Measurements from ENCODE around the gene RINL.

Gene RINL

GRCh38 chr19:38911388-38912001 lies 33.4 kb upstream of the RINL start:
- Histone ChIP-seq H3K79me2 (ENCODE audit: control insufficient read depth, insufficient read depth, low read length, poor library complexity) (no peaks in the 10 kb centered on the region), H3K27ac (ENCODE audit: low read depth, low read length) (no peak overlapping the region), H3K27me3 (ENCODE audit: insufficient read depth, low read length) (no peaks in the 10 kb centered on the region), H3K4me2 (ENCODE audit: low read length) (no peak overlapping the region), H3K4me3 (ENCODE audit: low read depth, low read length) (no peak overlapping the region), H4K12ac (ENCODE audit: low read depth, low read length) (no peak overlapping the region), H3K36me3 (ENCODE audit: control insufficient read depth in 1 of 2, insufficient read depth in 2 of 2, low read length in 2 of 2) (peaks cover 17 to 19% of the 10 kb centered on the region in 2 experiments), H4K8ac (ENCODE audit: low read depth, low read length) (no peak overlapping the region), H2AK5ac (ENCODE audit: low read length) (no peak overlapping the region), H3K79me1 (ENCODE audit: low read length) (no peaks in the 10 kb centered on the region), H3K4ac (ENCODE audit: low read depth, low read length) (no peak overlapping the region), H2AFZ (ENCODE audit: insufficient read depth, low read length, poor library complexity) (no peak overlapping the region), H2BK12ac (ENCODE audit: low read length) (no peak overlapping the region), H2BK120ac (ENCODE audit: insufficient read depth, low read length, poor library complexity) (no peak overlapping the region), H3K23ac (ENCODE audit: low read length) (no peak overlapping the region), H4K91ac (ENCODE audit: low read depth, low read length) (no peak overlapping the region), H3K9ac (ENCODE audit: low read length) (no peak overlapping the region), H3K14ac (ENCODE audit: low read length) (no peak overlapping the region), H3K4me1 (ENCODE audit: control insufficient read depth in 1 of 2, insufficient read depth in 2 of 2, low read length in 2 of 2) (no peaks in the 10 kb centered on the region), H2BK5ac (ENCODE audit: low read depth, low read length, poor library complexity) (no peak overlapping the region), H3K9me3 (ENCODE audit: insufficient read depth, low read depth, low read length) (peaks cover 5% of the 10 kb centered on the region), H3K18ac (ENCODE audit: low read length) (no peak overlapping the region)
- no CpG with 5 or more reads among the region's 16 CpGs for WGBS (ENCODE audit: extremely low coverage, insufficient coverage, insufficient read length)
- DNase-seq: no peak

GRCh38 chr19:38910488-38910887 lies 32.4 kb upstream of the RINL start:
- Histone ChIP-seq H2AFZ (ENCODE audit: insufficient read depth, low read length, poor library complexity) (no peak overlapping the region), H4K8ac (ENCODE audit: low read depth, low read length) (no peak overlapping the region), H3K79me1 (ENCODE audit: low read length) (no peaks in the 10 kb centered on the region), H3K9me3 (ENCODE audit: insufficient read depth, low read depth, low read length) (peaks cover 5% of the 10 kb centered on the region), H3K4me3 (ENCODE audit: low read depth, low read length) (no peak overlapping the region), H2BK12ac (ENCODE audit: low read length) (no peak overlapping the region), H3K36me3 (ENCODE audit: control insufficient read depth in 1 of 2, insufficient read depth in 2 of 2, low read length in 2 of 2) (peaks cover 19 to 21% of the 10 kb centered on the region in 2 experiments), H3K4ac (ENCODE audit: low read depth, low read length) (no peak overlapping the region), H3K27me3 (ENCODE audit: insufficient read depth, low read length) (no peaks in the 10 kb centered on the region), H4K91ac (ENCODE audit: low read depth, low read length) (no peak overlapping the region), H3K4me2 (ENCODE audit: low read length) (no peak overlapping the region), H3K79me2 (ENCODE audit: control insufficient read depth, insufficient read depth, low read length, poor library complexity) (no peaks in the 10 kb centered on the region), H3K4me1 (ENCODE audit: control insufficient read depth in 1 of 2, insufficient read depth in 2 of 2, low read length in 2 of 2) (no peaks in the 10 kb centered on the region), H4K12ac (ENCODE audit: low read depth, low read length) (no peak overlapping the region), H3K18ac (ENCODE audit: low read length) (no peak overlapping the region), H3K27ac (ENCODE audit: low read depth, low read length) (no peak overlapping the region), H2BK5ac (ENCODE audit: low read depth, low read length, poor library complexity) (no peak overlapping the region), H3K9ac (ENCODE audit: low read length) (no peak overlapping the region), H3K23ac (ENCODE audit: low read length) (no peak overlapping the region), H2BK120ac (ENCODE audit: insufficient read depth, low read length, poor library complexity) (no peak overlapping the region), H3K14ac (ENCODE audit: low read length) (no peak overlapping the region), H2AK5ac (ENCODE audit: low read length) (no peak overlapping the region)
- DNase-seq: no peak
- no CpG with 5 or more reads among the region's 12 CpGs for WGBS (ENCODE audit: extremely low coverage, insufficient coverage, insufficient read length)

GRCh38 chr19:38908911-38909310 lies 30.8 kb upstream of the RINL start:
- H4K12ac ChIP-seq (ENCODE audit: low read depth, low read length): no peak overlapping the region
- no peaks in the 10 kb centered on the region for H3K79me2 ChIP-seq (ENCODE audit: control insufficient read depth, insufficient read depth, low read length, poor library complexity)
- H2BK5ac ChIP-seq (ENCODE audit: low read depth, low read length, poor library complexity): no peak overlapping the region
- no peak for DNase-seq
- no peak overlapping the region for H3K14ac ChIP-seq (ENCODE audit: low read length)
- no peaks in the 10 kb centered on the region for H3K27me3 ChIP-seq (ENCODE audit: insufficient read depth, low read length)
- no peak overlapping the region for H3K4me2 ChIP-seq (ENCODE audit: low read length)
- H3K36me3 ChIP-seq (ENCODE audit: control insufficient read depth in 1 of 2, insufficient read depth in 2 of 2, low read length in 2 of 2): peaks cover 23 to 27% of the 10 kb centered on the region in 2 experiments
- H2BK120ac ChIP-seq (ENCODE audit: insufficient read depth, low read length, poor library complexity): no peak overlapping the region
- H3K9ac ChIP-seq (ENCODE audit: low read length): no peak overlapping the region
- H3K18ac ChIP-seq (ENCODE audit: low read length): no peak overlapping the region
- H2AFZ ChIP-seq (ENCODE audit: insufficient read depth, low read length, poor library complexity): no peak overlapping the region
- H2AK5ac ChIP-seq (ENCODE audit: low read length): no peak overlapping the region
- H3K23ac ChIP-seq (ENCODE audit: low read length): no peak overlapping the region
- H3K4me1 ChIP-seq (ENCODE audit: control insufficient read depth in 1 of 2, insufficient read depth in 2 of 2, low read length in 2 of 2): no peaks in the 10 kb centered on the region
- no peaks in the 10 kb centered on the region for H3K79me1 ChIP-seq (ENCODE audit: low read length)
- H3K4ac ChIP-seq (ENCODE audit: low read depth, low read length): no peak overlapping the region
- H3K4me3 ChIP-seq (ENCODE audit: low read depth, low read length): no peak overlapping the region
- no peak overlapping the region for H4K91ac ChIP-seq (ENCODE audit: low read depth, low read length)
- H2BK12ac ChIP-seq (ENCODE audit: low read length): no peak overlapping the region
- no peak overlapping the region for H3K27ac ChIP-seq (ENCODE audit: low read depth, low read length)
- H4K8ac ChIP-seq (ENCODE audit: low read depth, low read length): no peak overlapping the region
- WGBS (ENCODE audit: extremely low coverage, insufficient coverage, insufficient read length): no CpG with 5 or more reads among the region's 10 CpGs
- H3K9me3 ChIP-seq (ENCODE audit: insufficient read depth, low read depth, low read length): peaks cover 5% of the 10 kb centered on the region

- Histone ChIP-seq H3K9me3 (ENCODE audit: insufficient read depth, low read depth, low read length) (peaks cover 5% of the 10 kb centered on the region), H3K9ac (ENCODE audit: low read length) (no peak overlapping the region), H2BK12ac (ENCODE audit: low read length) (no peak overlapping the region), H2AK5ac (ENCODE audit: low read length) (no peak overlapping the region), H3K18ac (ENCODE audit: low read length) (no peak overlapping the region), H3K4me1 (ENCODE audit: control insufficient read depth in 1 of 2, insufficient read depth in 2 of 2, low read length in 2 of 2) (no peaks in the 10 kb centered on the region), H3K79me1 (ENCODE audit: low read length) (no peaks in the 10 kb centered on the region), H4K12ac (ENCODE audit: low read depth, low read length) (no peak overlapping the region), H3K23ac (ENCODE audit: low read length) (no peak overlapping the region), H4K91ac (ENCODE audit: low read depth, low read length) (no peak overlapping the region), H3K27ac (ENCODE audit: low read depth, low read length) (no peak overlapping the region), H3K14ac (ENCODE audit: low read length) (no peak overlapping the region), H2BK120ac (ENCODE audit: insufficient read depth, low read length, poor library complexity) (no peak overlapping the region), H3K4me2 (ENCODE audit: low read length) (no peak overlapping the region), H3K79me2 (ENCODE audit: control insufficient read depth, insufficient read depth, low read length, poor library complexity) (no peaks in the 10 kb centered on the region), H3K4me3 (ENCODE audit: low read depth, low read length) (no peak overlapping the region), H4K8ac (ENCODE audit: low read depth, low read length) (no peak overlapping the region), H3K27me3 (ENCODE audit: insufficient read depth, low read length) (no peaks in the 10 kb centered on the region), H2AFZ (ENCODE audit: insufficient read depth, low read length, poor library complexity) (no peak overlapping the region), H3K36me3 (ENCODE audit: control insufficient read depth in 1 of 2, insufficient read depth in 2 of 2, low read length in 2 of 2) (peaks cover 23 to 27% of the 10 kb centered on the region in 2 experiments), H2BK5ac (ENCODE audit: low read depth, low read length, poor library complexity) (no peak overlapping the region), H3K4ac (ENCODE audit: low read depth, low read length) (no peak overlapping the region)
- DNase-seq: no peak
- no CpG with 5 or more reads among the region's 12 CpGs for WGBS (ENCODE audit: extremely low coverage, insufficient coverage, insufficient read length)
These were observed 29.6 kb upstream of the RINL start for GRCh38 chr19:38907670-38908069.
